Measurements from ENCODE around the gene PLCD4. TPM values are rescaled to one million over a fixed set of nuclear protein-coding genes. Genes with fewer than 3 reads are reported as not detected.
A peak's percentile ranks its signal among the peaks of the same experiment; 100 is the strongest.

The PLCD4 gene
- total and polyA plus RNA-seq, 12 donors = 0.72 to 23.2 (median 1.8) TPM

- peak within 1 kb of the TSS in 1 of 5 donors; percentile 65 for H3K27ac ChIP-seq
- DNase-seq = peak; percentile 89 to 95 (median 91)
- WGBS, 4 donors = 0 to 1% (median 0%) methylated on average over 11 to 49 of the region's 49 CpGs
- H3K4me1 ChIP-seq (replicated peaks in 1 of 2) = peaks cover 0 to 12% of the 10 kb centered on the region in 2 donors
- peaks cover 0 to 52% of the 10 kb centered on the region in 2 donors for H3K36me3 ChIP-seq (replicated peaks in 1 of 2)
- H3K4me3 ChIP-seq = peak within 1 kb of the TSS; percentile 52 to 96 (median 76)
- intact Hi-C loops (cut with DNase I) = no loop called here
- H3K27me3 ChIP-seq = no peaks in the 10 kb centered on the region
- TF ChIP-seq POLR2A (IDR thresholded peaks at IDR 0.05) (peak in 1 of 2 donors; percentile 71), CTCF (IDR thresholded peaks at IDR 0.05) (no peak)
- H3K9me3 ChIP-seq (replicated peaks in 1 of 3) = no peaks in the 10 kb centered on the region
Measured at GRCh38 chr2:218659258-218659987, 51.7 kb downstream of the PLCD4 start, which contains the start of the genes BCS1L and ZNF142. TSS of gene BCS1L (plus strand) at chr2:218659683. CDS start at chr2:218660988, 1,305 bp downstream. TSS of gene ZNF142 (minus strand) at chr2:218659623. CDS start at chr2:218656429, 3,194 bp downstream.

- DNase-seq = no peak
- no peaks in the 10 kb centered on the region for H3K27me3 ChIP-seq
- peak overlapping the region in 1 of 5 donors; percentile 65 for H3K27ac ChIP-seq
- H3K36me3 ChIP-seq (replicated peaks in 1 of 2) = peaks cover 0 to 52% of the 10 kb centered on the region in 2 donors
- no peaks in the 10 kb centered on the region for H3K9me3 ChIP-seq (replicated peaks in 1 of 3)
- WGBS, 4 donors = 13 to 28% (median 15%) methylated on average over 8 of the region's 8 CpGs
- peaks cover 0 to 12% of the 10 kb centered on the region in 2 donors for H3K4me1 ChIP-seq (replicated peaks in 1 of 2)
- TF ChIP-seq CTCF (IDR thresholded peaks at IDR 0.05) (no peak), POLR2A (IDR thresholded peaks at IDR 0.05) (no peak)
- intact Hi-C loops (cut with DNase I) = no loop called here
- peak overlapping the region in 3 of 4 donors; percentile 62 to 96 (median 89) for H3K4me3 ChIP-seq
Measured at GRCh38 chr2:218659988-218660358, 52.3 kb downstream of the PLCD4 start.

GRCh38 chr2:218662377-218662776 lies 54.7 kb downstream of the PLCD4 start:
- intact Hi-C loops (cut with DNase I) = no loop called here
- H3K27me3 ChIP-seq = no peaks in the 10 kb centered on the region
- DNase-seq = no peak
- peaks cover 0 to 61% of the 10 kb centered on the region in 2 donors for H3K36me3 ChIP-seq (replicated peaks in 1 of 2)
- no peak for TF ChIP-seq CTCF (IDR thresholded peaks at IDR 0.05)
- TF ChIP-seq POLR2A (IDR thresholded peaks at IDR 0.05) = no peak
- H3K9me3 ChIP-seq (replicated peaks in 1 of 3) = no peaks in the 10 kb centered on the region
- H3K4me1 ChIP-seq (replicated peaks in 1 of 2) = peaks cover 0 to 12% of the 10 kb centered on the region in 2 donors
- no peak overlapping the region for H3K4me3 ChIP-seq
- H3K27ac ChIP-seq = no peak overlapping the region
- WGBS, 4 donors = 87 to 90% (median 88%) methylated on average over 7 of the region's 7 CpGs

GRCh38 chr2:218662827-218663226 lies 55.1 kb downstream of the PLCD4 start:
- no peak for DNase-seq
- TF ChIP-seq CTCF (IDR thresholded peaks at IDR 0.05) (no peak), POLR2A (IDR thresholded peaks at IDR 0.05) (no peak)
- Histone ChIP-seq H3K9me3 (replicated peaks in 1 of 3) (no peaks in the 10 kb centered on the region), H3K4me3 (no peak overlapping the region), H3K4me1 (replicated peaks in 1 of 2) (peaks cover 0 to 12% of the 10 kb centered on the region in 2 donors), H3K27me3 (no peaks in the 10 kb centered on the region), H3K36me3 (replicated peaks in 1 of 2) (peaks cover 0 to 62% of the 10 kb centered on the region in 2 donors), H3K27ac (no peak overlapping the region)
- 82 to 90% (median 88%) methylated on average over 9 to 10 of the region's 10 CpGs for WGBS, 4 donors
- intact Hi-C loops (cut with DNase I) = no loop called here
